GM21367 (cell line): ENCODE data around the gene PMEPA1.

Source experiments
- ATAC-seq: cut with Tn5 transposase; IDR thresholded peaks from one replicate; pipeline ENCODE4 v1.9.1; 2021; ENCODE audit not compliant: unreplicated experiment

Gene PMEPA1

DNA sequence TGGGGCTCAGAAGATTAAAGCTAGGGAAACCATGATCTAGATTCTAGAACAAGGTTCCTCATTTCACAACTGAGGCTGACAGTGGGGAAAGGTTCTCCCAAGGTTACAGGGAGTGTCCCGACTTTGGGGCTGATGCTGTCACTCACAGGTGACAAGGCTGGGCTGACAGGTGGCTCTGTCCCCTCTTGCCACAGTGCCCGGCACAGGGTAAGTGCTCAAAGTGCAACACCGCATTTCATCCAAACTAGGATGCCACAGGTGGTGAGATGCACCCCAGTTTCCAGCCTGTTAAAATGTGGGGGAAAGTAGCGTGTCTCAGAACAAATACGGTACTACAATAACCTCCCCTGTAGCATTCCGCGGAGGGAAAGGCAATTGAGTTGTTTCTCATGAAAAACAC, 97.4 kb downstream of the PMEPA1 start:
- no peak for ATAC-seq

- no peak for ATAC-seq
These were observed 98.1 kb downstream of the PMEPA1 start for GRCh38 chr20:57611586-57612311.

GRCh38 chr20:57610261-57610952, 99.4 kb downstream of the PMEPA1 start:
- no peak for ATAC-seq

DNA sequence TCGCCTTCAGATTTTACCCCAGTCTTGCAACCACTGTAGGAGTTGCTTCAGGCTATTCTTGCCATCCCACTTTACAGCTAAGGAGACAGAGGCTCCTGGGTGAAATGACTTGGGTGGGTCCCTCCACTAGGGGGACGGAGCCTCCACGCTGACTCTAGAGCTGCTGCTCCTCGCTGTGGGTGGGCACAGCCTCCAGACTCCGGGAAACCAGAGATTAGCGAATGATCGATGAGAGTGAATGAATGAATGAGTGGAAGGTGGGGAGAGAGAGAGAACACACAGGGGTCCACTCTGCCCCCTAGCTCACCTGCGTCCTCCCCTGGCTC, 100.0 kb downstream of the PMEPA1 start:
- no peak for ATAC-seq

- no peak for ATAC-seq
These were observed 100.6 kb downstream of the PMEPA1 start for GRCh38 chr20:57609086-57609841.

DNA sequence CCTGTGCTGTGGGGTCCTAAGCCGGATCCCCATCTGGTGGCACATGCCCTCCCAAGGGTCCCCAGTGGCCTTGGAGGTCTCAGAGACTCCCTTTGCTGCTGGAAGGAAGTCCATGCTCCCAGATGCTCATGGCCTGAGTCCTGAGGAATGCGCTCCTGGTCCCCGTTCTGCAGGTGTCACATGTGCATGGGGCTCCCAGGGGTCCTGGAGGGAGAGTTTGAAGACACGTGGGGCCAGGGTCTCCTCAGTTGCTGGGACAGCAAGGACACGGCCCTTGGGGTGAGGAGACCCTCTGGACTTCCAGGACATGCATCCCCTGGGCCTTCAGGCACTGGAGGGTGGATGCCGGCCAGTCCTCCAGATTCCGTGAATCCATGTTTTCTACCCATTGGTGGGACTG, 101.3 kb downstream of the PMEPA1 start:
- no peak for ATAC-seq

DNA sequence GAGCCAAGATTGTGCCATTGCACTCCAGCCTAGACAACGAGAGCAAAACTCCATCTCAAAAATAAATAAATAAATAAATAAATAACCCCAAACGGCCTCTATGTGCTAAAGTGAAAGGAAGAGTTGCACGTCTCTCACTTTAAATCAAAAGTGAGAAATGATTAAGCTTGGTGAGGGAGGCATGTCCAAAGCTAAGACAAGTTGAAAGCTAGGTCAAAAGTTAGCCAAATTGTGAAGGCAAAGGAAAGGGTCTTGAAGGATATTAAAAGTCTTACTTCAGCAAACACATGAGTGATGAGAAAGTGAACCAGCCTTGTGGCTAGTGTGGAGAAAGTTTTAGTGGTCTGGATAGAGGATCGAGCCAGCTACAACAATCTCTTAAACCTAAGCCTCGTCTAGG, 103.9 kb downstream of the PMEPA1 start:
- no peak for ATAC-seq

- no peak for ATAC-seq
These were observed 104.8 kb downstream of the PMEPA1 start for GRCh38 chr20:57605045-57605444.

DNA sequence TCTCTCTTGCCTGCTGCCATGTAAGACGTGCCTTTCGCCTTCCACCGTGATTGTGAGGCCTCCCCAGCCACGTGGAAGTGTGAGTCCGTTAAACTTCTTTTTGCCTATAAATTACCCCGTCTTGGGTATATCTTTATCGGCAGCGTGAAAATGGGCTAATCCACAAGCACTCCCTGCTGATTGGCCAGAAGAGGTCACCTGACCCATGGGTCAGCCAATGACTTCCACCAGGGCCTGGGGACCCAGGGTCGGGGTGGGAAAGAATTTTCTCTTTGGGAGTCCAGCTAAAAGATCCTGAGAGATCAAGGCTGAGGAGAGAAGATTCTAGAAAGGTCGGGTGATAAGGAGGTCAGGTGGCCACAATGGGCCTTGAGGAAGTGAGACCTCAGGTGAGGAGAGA, 106.7 kb downstream of the PMEPA1 start:
- ATAC-seq: no peak

DNA sequence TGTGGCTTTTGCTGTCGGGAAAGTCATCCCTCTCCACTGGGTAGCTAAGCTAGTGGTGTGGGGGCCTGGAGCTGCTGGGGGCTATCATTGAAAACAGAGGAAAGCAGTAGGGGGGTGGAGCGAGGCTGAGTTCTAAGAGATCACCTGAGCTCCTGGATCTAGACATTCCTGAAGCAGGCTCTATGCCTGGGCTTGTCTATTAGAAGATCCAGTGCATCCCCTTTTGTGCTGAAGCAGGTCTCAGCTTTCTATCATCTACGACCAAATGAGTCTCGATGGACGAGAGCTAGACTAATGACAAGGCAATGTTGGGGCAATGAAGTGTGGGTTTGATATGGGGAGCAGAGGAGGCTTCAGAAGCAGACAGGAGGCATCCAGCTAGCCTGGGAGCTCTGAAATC, 108.1 kb downstream of the PMEPA1 start:
- no peak for ATAC-seq

DNA sequence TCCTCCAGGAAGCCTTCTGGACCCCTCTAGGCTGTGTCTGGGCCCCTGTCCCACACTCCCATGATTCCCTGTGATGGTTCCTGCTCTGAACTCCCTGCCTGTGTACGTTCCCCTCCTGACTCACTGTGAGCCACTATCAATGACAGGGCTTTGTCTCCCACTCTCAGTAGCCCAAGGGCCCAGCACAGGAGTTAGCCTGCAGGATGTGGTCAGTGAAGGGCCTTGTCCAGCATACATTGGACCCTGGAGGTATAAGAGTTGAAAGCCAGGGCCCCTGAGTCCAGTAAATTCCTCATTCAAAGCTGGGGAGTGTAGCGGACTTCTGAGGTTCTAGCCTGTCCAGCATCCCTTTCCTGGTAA, 108.6 kb downstream of the PMEPA1 start:
- ATAC-seq: no peak

DNA sequence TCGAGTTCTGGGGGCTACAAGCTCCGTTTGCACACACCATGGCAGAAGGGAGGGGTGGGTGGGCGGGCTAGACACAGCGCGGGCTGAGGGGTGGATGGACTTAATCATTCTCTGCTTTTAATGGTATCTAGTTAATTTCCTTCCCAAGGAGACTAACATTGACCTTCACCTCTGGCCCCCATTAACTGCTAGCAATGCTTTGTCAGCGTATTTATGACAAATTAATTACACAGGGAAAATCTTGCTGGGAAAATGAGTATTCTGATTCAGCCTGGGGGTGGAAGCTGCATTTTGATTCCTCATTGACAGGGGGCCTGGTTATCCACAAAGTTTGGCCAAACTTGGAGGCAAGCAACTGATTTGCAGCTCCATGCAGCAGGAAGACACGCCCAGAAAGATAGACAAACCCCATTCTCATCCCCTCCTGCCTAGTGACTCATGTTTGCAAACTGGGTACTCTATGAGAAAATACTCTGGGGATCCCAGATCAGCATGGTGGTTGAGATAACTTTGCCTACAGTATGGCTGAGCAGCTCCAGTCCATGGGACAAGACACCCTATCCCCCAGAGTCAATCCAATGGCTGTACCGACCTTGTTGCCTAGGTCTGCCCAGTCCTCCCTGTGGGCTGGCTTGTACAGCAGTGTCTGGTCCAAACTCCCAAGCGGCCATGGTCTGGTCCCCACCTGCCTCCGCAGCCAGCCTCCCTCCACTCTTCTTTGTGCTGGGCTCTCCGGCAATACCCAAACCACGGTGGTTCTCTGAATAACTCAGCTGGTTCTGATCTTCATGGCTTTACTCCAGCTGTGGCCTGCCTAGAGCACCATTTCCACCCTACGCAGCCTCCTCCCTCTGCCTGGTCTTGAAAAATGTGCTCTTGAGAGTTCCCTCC, 109.2 kb downstream of the PMEPA1 start:
- ATAC-seq: no peak

GRCh38 chr20:57598491-57598890, 111.3 kb downstream of the PMEPA1 start:
- ATAC-seq: no peak
